Activated CD8-positive, alpha-beta memory T cell treated with anti-CD3 and anti-CD28 coated beads for 4 hours (primary cell): ENCODE measurements around the gene ARSA.
"Not testable (repeated sequence)": the region's sequence is repeated elsewhere in the genome, so short reads cannot be mapped to it uniquely, and the experiment has no call there.

Experiments used
- DNase-seq, 2 donors: peaks; one replicate each; pipeline ENCODE4 v3.0.0-alpha.2; 2020; ENCODE audit warnings: low read depth in 2 of 2

ARSA gene

DNA sequence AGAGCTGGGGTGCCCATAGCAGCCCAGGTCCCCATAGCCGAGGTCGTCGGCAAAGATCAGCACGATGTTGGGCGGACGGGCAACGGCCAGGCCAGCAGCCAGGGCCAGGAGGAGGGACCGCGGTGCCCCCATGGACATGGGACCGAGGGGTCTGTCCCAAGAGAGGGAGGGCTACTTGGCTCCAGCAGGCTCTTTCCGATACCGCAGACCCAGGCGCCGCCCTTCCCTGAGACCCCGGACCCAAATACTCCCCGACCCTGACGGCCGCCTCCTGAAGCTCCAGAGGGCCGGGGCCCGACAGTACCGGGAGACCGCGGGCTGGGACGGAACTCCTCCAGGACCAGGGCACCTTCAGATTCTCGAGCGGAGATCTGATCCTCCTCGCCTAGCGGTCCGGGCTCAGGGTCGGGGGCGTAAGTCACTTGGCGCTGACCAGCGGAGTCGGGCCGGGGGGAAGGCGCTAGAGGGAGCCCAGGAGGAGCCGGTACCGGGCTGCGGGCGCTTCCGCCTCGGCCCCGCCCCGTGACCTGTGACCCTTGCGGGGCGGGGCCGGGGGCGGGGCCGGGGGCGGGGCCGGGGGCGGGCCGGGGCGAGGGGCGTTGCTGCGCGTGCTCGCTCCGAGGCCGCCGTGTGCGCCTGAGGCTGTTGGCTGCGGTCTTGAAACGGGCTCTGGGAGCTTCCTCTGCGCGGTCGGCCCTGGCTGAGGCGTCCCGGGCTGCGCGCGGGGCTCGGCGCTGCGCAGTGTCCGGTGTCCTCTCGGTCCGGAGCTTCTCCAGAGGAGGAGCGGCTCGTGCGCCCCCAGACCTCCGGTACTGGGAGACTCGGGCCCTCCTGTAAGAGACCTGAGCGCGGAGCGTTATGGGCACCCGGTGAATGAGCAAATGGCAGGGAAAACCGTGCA lies at the start of gene ARSA:
ARSA (minus strand) TSS at position 511 of the 901 bp plus-strand sequence; CDS start at position 138, 373 bp downstream.
- DNase-seq, result peak; percentile 37 to 61

DNA sequence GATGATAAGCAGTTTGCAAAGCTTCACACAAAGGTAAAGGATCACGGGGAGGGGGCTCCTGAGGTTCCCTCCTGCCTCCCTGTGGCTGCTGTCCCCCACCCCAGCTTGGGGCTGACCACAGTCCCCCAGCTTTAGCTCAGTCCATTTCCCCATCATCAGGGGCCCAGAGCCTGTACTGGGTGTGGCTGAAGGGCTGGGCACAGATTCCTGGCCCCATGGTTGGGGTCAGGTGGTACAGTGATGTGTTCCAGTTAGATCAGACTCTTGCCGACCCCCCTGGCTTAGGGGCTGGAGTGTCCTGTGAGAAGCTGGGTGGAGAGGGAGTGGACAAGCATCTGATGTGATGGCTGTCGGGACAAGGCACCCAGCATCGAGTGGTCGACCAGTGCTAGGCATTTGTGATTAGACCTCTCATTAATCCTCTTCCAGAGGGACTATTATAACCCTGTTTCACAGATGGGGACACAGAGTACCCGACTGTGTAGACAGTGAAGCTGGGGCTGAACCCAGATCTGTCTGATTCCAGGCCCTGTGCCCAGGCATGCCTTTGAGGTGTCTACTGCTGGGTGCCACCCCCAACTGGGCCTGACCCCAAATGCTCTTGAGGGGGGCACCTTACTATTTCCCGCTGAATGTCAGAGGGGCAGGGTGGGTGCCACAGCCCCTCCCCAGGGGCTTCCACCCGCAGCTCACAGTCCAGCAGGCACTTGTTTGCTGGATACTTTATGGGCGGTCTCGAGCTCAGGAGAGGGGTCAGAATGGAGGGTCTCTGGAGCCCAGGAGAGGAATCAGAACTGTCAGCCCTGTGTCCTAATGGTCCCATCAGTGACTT lies 48.9 kb upstream of the ARSA start:
- no peak for DNase-seq

DNA sequence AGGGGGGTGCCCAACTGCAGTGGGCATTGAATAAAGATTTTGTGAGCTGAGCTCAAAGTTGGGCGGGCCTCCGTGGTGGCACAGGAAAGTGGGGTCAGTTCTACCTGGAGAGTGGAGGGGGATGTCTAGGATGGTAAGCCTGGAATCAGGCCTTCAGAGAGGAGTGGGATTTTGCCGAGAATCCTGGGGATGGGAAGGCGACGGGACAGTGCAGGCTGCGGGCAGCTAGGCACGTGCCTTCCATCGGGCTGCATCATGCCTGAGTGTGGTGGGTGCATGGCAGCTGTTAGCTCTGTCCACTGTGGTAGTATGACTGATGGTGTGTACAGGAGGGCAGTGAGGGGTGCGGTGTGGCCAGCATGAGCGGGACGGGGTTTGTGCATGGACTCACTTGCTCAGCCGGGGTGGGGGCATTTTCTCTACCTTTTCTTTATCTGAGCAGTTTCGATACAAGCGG lies 48.3 kb upstream of the ARSA start:
- no peak for DNase-seq

DNA sequence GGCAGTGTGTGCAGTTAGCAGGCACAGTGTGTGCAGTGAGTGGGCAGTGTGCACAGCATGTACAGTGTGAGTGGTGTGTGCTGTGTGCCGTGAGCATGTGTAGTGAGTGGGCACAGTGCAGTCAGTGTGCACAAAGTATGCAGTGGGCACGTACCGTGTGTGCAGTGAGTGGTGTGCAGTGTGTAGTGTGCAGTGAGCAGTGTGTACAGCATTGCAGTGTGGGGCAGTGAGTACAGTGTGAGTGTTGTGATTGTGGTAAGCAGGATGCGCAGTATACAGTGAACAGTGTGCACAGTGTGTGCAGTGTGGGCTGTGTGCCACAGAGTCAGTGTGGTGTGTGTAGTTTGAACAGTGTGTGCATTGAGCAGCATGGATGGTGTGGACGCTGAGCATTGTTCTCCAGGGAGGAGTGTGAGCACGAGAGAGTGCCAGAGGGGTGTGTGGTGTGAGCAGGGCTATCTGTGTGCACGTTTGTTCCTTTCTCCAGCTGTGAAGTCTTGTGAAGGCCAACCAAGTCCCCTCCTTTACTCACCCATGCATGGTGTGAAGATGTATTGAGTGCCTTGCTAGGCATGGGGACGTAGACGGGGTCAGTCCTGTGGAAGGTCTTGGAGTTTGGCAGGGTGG lies 47.7 kb upstream of the ARSA start:
- no peak for DNase-seq

DNA sequence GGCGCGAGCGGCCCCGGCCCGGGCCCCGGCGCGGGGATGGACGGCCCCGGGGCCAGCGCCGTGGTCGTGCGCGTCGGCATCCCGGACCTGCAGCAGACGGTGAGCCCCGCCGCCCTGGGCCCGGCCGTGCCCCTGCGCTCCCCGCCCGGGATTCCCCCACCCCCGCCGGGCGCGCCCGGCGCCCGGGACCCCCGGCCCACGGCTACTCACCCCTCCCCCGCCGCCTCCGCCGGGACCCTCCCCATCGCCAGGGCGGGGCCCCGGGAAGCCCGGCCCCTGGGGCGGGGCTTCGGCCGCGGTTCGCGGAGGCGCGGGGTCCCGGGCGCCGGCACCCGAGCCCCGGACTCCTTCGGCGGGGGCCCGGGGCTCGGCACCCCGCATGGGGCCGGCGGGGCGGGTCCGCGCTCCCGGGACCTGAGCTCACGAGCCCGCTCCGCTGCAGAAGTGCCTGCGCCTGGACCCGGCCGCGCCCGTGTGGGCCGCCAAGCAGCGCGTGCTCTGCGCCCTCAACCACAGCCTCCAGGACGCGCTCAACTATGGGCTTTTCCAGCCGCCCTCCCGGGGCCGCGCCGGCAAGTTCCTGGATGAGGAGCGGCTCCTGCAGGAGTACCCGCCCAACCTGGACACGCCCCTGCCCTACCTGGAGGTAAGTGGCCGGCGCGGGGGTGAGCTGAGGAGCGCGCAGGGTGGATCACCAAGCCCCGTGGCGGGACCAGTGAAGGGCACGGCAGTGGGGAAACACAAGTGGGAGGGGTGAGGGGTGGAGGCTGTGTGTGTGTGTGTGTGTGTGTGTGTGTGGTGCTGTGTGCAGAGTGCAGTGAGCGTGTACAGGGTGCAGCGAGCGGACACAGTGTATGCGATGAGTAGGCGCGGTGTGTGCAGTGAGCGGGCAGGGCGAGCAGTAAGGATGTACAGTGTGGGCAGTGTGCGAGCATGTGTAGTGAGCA lies 46.9 kb upstream of the ARSA start:
- no peak for DNase-seq

DNA sequence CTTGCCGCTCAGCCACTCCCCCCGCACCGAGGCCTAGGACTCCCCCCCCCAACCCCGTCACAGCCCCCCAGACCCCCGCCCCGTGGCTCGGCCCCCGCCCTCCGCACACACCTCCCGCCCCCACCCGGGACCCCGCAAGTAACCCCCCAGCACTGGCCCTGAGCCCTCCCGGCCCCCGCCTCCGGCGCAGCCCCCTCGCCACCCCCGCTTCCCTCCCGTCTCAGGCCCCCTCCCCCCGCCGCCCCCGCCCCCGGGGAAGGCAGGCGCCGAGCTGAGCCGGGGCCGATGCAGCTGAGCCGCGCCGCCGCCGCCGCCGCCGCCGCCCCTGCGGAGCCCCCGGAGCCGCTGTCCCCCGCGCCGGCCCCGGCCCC lies 46.2 kb upstream of the ARSA start:
- DNase-seq, result no peak

DNA sequence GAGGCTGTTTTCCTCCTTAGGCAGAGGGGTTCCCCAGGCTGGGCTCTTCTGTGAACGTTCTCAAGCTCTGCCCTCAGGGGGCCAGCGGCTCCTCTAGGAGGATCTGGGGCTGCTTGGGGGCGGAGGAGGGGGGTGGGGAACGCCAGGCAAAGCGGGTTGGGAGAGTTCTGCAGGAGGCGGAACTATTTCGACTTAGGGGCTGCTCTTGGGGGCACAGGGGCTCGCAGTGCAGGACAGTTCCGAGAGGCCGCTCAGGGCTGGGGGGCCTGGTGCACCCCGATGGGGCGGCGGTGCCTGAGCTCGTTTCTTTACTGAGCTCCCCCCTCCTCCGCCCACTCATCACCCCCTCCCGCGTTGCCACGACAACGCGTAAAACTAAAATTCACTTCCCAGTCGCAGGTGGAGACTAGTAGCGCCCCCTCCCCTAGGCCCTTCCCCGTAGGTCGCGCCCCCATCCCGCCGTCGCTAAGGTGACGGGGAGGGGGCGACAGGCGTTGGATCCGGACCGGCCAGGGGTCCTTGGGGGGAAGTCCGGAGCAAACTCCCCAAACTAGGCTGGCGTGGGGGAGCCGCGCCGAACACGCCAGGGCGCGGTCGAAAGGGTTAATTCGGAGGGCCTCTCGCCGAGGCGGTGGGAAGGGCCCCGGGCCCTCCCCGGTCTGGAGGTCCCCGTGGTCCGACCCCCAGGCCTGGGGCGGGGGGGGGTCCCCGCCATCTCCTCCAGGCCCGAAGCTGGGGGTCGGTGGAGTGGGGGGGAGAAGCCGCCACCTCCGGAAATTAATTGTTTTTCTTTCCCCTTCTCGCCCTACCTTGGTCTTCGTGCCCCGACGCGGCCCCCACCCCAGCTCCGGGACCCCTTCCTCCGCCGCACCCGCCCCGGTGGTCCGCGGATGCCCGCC lies 45.5 kb upstream of the ARSA start:
- DNase-seq, result no peak

DNA sequence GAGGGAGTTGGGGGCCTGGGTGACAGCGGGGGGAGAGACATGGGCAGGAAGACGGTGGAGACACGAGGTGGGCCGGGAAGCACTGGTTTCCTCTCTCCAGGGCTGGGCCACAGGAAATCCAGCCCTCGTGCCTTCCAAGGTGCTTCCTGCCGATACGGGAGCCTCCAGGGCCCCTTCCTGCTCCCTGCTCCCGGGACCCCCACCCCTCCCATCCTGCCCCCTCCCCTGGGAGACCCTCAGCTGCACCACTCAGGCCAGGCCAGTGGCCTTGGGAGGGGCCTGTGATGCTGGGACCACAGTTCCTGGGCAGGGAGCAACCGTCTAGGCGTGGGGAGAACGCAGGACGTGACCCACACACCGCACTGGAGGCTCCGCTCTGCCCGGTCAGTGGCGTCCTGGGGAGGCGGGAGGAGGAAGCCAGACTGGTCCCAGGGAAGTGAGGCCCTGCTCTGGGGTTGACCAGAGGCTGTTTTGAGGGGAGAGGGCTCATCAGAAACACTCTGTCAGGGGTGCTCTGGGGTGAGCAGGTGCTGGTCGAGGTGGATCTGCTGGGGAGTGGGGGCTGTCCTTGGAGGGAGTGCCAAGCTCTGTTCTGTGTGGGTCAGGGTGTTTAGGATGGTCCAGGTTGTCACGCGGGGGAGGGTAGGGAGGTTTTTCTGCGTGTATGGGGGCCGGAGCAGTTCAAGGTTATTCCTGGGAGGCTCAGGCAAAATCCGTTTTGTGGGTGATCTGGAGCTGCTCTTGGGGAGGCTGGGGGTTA lies 44.7 kb upstream of the ARSA start, which contains the start of gene SHANK3:
SHANK3 (plus strand) TSS at position 353 of the 760 bp plus-strand sequence.
- DNase-seq, result no peak

DNA sequence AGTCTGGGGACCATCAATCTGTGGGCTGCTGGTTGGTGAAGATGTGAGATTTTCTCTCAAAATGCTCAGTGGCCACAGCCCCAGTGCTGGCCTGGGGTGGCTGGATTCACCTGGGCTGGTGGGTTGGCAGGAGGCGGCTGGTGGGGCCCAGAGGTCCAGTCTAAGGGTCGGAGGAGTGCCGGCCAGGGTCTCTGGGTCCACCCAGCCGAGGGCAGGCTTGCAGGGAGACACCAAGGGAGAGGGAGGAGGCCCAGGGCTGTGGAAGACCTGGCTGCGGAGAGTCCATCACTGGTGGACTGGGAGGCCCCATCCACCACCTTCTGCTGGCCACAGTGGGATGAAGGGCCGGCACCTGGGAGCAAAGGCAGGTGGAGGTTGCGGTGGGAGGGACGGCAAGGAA lies 44.1 kb upstream of the ARSA start:
- no peak for DNase-seq

DNA sequence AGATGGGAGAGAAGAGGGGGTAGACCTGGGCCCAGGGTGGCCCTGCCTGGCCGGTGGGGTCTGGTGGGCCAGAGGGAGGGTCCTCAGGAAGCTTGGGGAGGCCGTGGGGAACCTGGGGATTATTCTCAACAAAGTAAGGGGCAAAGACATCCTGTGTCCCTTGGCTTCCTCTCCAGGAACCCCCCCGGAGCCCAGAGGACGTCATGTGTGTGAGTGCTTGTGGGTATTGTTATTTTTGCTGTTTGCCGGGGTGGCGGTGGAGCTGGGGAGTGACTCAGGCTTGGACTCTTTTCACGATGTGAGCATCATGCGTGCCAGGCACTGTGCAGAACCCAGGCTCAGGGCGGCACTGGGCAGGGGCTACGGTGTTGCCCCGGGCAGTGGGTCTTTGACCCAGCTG lies 43.7 kb upstream of the ARSA start:
- no peak for DNase-seq

DNA sequence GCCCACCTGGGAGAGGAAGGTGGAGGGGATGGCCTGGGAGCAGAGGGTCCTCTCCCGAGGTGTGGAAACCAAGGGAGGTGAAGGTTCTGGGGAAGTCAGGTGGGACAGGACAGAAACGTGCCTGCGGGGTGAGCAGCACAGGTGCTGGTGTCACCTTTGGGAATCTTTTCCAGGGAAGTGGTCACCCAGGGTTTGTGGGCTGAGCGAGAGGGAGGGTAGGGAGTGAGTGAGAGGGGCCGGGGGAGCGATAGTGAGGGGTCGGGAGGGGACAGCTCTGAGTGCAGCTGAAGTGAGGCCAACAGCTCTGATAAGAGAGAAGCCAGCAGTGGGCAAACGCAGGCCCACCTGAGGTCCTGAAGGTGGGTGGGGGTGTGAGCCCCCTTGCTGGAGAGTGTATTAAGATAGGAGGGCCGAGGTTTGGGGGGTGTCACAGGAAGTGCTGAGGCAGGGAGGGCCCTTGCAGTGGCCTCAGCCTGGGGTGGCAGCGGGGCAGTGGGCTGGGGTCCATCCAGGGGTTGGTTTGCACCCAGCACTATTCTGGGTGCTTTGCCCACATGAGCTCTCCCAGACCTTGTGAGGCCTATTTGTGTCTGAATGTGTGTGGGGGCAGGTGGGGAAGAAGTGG lies 43.1 kb upstream of the ARSA start:
- DNase-seq, result no peak

DNA sequence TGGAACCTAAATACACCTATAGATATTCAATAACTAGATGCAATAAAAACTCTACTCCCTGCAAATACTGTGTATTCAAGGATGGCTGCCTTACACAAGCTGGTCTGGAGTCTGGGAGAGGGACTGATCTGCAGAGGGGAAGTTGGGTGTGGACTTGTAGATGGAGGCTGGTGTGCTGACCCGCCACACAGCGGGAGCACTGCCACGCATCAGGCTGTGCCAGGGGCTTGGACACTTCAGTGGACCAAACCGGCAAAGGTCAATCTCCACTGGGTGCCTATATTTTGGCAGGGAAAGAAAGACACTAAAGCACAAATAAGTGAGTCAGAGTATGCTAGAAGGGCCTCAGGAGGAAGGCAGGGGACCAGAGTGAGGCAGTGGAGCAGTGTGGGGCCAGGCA lies 42.6 kb upstream of the ARSA start:
- no peak for DNase-seq

DNA sequence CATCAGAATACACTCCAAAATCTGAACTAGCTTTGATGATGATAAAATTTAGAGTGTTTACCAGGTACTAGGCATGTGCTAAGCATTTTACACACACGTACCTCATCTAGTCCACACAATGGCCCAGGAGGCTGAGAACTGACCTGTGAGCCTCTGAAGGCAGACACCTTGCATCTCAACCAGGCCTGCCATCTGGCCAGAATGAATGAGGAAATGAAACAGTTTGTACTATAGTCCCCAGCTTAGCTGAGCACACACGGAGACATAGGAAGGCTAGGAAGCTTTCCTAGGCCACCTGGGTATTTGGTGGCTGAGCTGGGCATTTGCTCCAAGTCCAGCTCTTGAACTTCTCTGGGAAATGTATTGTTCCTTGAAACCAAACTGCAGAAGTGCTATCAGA lies 37.8 kb upstream of the ARSA start:
- no peak for DNase-seq

DNA sequence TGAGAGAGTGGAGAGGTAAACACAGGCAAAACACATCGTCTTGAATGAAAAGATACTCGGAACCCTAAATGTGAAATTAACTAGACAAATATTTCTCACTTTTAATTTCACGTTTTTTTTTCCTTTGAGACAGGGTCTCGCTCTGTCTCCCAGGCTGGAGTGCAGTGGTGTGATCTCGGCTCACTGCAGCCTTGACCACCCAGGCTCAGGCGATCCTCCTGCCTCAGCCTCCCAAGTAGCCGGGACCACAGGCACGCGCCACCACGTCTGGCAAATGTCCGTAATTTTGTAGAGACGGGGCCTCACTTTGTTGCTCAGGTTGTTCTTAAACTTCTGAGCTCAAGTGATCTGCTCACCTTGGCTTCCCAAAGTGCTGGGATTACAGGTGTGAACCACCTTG lies 37.3 kb upstream of the ARSA start:
- no peak for DNase-seq

DNA sequence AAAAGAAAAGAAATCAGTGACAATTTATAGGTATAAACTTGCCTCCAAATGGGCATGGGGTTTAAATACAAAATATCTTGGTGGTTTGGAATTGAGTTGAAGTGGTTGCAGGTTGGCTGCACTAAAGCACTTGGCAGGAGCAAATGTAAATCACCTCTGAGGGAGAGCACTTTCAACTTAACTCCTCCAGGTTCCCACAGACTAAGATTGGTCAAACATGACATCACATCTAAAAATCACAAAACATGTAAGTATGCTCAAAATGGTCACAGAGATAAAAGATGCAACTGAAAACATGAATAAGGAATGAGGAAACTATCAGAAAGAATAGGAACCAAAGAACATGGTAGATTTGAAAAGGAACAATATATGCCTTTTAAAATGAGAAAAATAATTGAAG lies 32.4 kb upstream of the ARSA start:
- no peak for DNase-seq

DNA sequence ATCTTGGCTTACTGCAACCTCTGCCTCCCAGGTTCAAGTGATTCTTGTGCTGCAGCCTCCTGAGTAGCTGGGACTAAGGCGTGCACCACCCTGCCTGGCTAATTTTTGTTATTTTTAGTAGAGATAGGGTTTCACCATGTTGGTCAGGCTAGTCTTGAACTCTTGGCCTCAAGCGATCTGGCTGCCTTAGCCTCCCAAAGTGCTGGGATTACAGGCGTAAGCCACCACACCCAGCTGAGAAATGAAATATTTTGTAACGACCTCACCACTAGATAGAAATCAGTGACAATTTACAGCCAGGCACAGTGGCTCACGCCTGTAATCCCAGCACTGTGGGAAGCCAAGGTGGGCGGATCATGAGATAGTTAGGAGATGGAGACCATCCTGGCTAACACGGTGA lies 31.8 kb upstream of the ARSA start:
- not testable (repeated sequence) for DNase-seq

DNA sequence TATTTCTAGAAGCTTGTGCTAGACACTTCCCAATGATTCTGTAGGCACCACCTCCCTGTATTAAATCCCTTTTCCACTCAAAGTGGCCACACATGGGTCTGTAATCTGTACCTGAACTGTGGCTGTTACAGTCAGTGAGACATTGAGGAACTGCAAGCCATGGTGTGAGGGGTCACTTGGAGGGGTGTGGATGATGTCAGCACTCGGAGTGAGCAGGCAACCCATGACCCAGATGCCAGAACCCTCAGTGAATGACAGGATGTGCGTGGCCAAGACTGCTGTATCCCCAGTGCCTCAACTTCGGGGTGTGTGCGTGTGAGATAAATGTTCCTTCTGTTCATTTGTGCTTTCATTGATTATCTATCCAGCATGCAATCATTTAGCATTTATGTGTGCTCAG lies 30.0 kb upstream of the ARSA start:
- no peak for DNase-seq

DNA sequence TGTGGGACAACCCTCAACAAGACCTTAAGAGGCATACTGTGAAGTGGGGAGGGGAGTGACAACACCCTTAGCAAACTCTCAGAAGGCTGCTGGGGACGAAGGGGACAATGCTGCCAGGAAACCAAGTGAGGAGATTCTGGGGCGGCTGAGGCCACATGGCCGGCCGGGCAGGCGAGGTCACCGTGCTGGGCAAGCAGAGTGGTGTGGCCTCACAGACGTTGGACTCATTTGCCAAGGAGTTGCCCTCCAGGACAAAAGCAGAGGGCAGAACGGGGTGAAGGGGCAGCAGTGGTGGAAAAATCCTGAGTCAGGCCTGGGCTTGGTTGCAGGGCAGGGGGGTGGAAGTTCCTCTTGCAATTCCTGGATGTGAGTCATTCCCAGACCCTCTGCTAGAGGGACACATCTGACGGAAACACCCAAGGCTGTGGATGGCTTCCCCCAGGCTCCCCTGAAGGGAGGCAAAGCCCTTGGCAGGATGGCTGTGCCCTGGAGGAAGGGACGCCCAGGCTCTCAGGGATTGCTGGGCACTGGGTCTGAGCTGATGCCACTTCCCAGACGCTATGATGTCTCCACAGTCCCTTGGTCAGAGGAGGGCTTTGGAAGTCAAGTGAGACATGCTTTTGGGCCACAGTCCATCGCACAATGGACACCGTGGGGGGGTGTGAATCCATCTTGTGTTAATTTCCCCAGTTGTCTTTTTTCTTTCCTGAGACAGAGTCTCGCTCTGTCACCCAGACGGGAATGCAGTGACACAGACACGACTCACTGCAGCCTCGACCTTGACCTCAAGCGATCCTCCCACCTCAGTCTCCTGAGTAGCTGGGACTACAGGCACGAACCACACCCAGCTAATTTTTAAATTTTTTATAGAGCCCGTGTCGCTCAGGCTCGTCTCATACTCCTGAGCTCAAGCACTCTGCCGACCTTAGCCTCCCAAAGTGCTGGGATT lies 28.4 kb upstream of the ARSA start:
- no peak for DNase-seq
